Neural cell (in vitro differentiated cells): ENCODE data around the gene SDCCAG8.

Experiments used
- EP300 ChIP-seq: fragments of 450-650 bp; conservative IDR thresholded peaks from 2 replicates; pipeline ENCODE4 v1.6.1; 2014; ENCODE audit warnings: antibody characterized with exemption, mild to moderate bottlenecking, moderate library complexity; ENCODE audit not compliant: poor library complexity, severe bottlenecking
- EZH2 ChIP-seq: fragments of 200-600, 300-800 bp; shearing (Covaris generic), sonication (generic); IDR thresholded peaks from 2 replicates; pipeline ENCODE4 v1.6.1; 2014; ENCODE audit warnings: antibody characterized with exemption, low read length, borderline replicate concordance, mild to moderate bottlenecking; ENCODE audit not compliant: insufficient read depth, poor library complexity, severe bottlenecking
- POLR2AphosphoS5 ChIP-seq: IDR thresholded peaks from 2 replicates; pipeline ENCODE4 v1.6.1; 2012
- RAD21 ChIP-seq: fragments of 450-650 bp; conservative IDR thresholded peaks from 2 replicates; pipeline ENCODE4 v1.6.1; 2014; ENCODE audit warnings: antibody characterized with exemption, mild to moderate bottlenecking, moderate library complexity
- SMC3 ChIP-seq: fragments of 450-650 bp; conservative IDR thresholded peaks from 2 replicates; pipeline ENCODE4 v1.6.1; 2014; ENCODE audit warnings: antibody characterized with exemption, mild to moderate bottlenecking, moderate library complexity; ENCODE audit not compliant: poor library complexity
- TAF1 ChIP-seq: IDR thresholded peaks from 2 replicates; pipeline ENCODE4 v1.6.1; 2012; ENCODE audit warnings: low read depth
- TF ChIP-seq, protein P1 (sequence below): fragments of 450-650 bp; IDR thresholded peaks from 2 replicates; pipeline ENCODE4 v1.5.1; 2014; ENCODE audit warnings: antibody characterized with exemption, mild to moderate bottlenecking, moderate library complexity; ENCODE audit not compliant: poor library complexity, severe bottlenecking
- TF ChIP-seq, protein P2 (sequence below): IDR thresholded peaks from 2 replicates; pipeline ENCODE4 v1.6.1; 2012; ENCODE audit warnings: borderline replicate concordance

DNA sequence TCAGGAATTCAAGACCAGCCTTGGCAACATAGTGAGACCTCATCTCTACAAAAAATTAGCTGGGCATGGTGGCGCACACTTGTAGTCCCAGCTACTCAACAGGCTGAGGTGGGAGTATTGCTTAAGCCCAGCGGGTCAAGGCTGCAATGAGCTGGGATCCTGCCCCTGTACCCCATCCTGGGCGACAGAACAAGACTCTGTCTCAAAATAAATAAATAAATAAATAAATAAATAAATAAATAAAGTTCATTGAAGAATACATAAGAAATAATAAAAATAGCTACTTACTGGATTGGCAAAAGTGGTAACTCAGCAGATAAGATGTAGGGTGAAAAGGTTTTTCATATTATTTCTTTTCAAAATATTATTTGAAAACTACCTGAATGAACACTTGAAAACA is 6.6 kb upstream of the SDCCAG8 start:
- TF ChIP-seq, protein P1, sequence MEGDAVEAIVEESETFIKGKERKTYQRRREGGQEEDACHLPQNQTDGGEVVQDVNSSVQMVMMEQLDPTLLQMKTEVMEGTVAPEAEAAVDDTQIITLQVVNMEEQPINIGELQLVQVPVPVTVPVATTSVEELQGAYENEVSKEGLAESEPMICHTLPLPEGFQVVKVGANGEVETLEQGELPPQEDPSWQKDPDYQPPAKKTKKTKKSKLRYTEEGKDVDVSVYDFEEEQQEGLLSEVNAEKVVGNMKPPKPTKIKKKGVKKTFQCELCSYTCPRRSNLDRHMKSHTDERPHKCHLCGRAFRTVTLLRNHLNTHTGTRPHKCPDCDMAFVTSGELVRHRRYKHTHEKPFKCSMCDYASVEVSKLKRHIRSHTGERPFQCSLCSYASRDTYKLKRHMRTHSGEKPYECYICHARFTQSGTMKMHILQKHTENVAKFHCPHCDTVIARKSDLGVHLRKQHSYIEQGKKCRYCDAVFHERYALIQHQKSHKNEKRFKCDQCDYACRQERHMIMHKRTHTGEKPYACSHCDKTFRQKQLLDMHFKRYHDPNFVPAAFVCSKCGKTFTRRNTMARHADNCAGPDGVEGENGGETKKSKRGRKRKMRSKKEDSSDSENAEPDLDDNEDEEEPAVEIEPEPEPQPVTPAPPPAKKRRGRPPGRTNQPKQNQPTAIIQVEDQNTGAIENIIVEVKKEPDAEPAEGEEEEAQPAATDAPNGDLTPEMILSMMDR: no peak
- TF ChIP-seq EP300: no peak
- TF ChIP-seq POLR2AphosphoS5: no peak
- TF ChIP-seq TAF1: no peak
- TF ChIP-seq EZH2: no peak
- no peak for TF ChIP-seq SMC3
- TF ChIP-seq, protein P2, sequence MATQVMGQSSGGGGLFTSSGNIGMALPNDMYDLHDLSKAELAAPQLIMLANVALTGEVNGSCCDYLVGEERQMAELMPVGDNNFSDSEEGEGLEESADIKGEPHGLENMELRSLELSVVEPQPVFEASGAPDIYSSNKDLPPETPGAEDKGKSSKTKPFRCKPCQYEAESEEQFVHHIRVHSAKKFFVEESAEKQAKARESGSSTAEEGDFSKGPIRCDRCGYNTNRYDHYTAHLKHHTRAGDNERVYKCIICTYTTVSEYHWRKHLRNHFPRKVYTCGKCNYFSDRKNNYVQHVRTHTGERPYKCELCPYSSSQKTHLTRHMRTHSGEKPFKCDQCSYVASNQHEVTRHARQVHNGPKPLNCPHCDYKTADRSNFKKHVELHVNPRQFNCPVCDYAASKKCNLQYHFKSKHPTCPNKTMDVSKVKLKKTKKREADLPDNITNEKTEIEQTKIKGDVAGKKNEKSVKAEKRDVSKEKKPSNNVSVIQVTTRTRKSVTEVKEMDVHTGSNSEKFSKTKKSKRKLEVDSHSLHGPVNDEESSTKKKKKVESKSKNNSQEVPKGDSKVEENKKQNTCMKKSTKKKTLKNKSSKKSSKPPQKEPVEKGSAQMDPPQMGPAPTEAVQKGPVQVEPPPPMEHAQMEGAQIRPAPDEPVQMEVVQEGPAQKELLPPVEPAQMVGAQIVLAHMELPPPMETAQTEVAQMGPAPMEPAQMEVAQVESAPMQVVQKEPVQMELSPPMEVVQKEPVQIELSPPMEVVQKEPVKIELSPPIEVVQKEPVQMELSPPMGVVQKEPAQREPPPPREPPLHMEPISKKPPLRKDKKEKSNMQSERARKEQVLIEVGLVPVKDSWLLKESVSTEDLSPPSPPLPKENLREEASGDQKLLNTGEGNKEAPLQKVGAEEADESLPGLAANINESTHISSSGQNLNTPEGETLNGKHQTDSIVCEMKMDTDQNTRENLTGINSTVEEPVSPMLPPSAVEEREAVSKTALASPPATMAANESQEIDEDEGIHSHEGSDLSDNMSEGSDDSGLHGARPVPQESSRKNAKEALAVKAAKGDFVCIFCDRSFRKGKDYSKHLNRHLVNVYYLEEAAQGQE: no peak
- no peak for TF ChIP-seq RAD21
